ENCODE results near the gene SPINK4.

The SPINK4 gene

DNA sequence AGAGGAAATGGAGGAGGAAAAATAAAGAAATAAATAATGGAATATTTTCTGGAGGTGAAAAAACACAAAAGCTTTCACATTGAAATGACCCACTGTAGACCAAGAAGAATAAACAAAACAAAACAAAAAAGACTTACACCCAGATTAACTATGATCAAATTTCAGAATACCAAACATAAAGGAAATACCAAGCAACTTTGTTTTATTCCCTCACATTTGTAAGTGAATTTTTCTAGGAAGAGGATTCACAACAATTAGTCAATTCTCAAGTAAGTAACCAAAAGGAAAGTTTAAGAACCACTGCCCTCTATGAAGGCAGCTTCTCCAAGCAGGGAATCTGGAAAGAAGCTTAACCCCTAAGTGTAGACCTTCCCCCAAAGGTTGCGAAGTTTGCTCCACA is 43.2 kb upstream of the SPINK4 start:
- Histone ChIP-seq H3K9me2 (ENCODE audit: low read depth, low read length) (no peaks in the 10 kb centered on the region), H2AFZ (ENCODE audit: low read length) (no peak overlapping the region), H3K4me1 (ENCODE audit: insufficient read depth, low read length, severe bottlenecking) (no peaks in the 10 kb centered on the region), H3K27me3 (ENCODE audit: insufficient read depth, low read length) (no peaks in the 10 kb centered on the region; the same call in 1 of the 2 replicates), H3K27ac (ENCODE audit: low read depth, low read length, poor library complexity, severe bottlenecking) (no peak overlapping the region), H3K4me3 (ENCODE audit: low read depth, low read length, poor library complexity, severe bottlenecking) (no peak overlapping the region), H3K79me2 (ENCODE audit: insufficient read depth, low read length) (no peaks in the 10 kb centered on the region), H3F3A (ENCODE audit: insufficient read depth, low read length) (no peaks in the 10 kb centered on the region), H3K9me3 (ENCODE audit: low read length) (no peaks in the 10 kb centered on the region), H3K36me3 (ENCODE audit: insufficient read depth, low read length) (no peaks in the 10 kb centered on the region), H3K4me2 (ENCODE audit: low read length) (no peak overlapping the region), H4K20me1 (ENCODE audit: insufficient read depth, low read length) (no peaks in the 10 kb centered on the region), H3K9ac (ENCODE audit: low read length) (no peak overlapping the region)
- TF ChIP-seq EZH2 (IDR thresholded peaks at IDR 0.05; ENCODE audit: borderline replicate concordance, low read length): no peak
- TF ChIP-seq, protein P1, sequence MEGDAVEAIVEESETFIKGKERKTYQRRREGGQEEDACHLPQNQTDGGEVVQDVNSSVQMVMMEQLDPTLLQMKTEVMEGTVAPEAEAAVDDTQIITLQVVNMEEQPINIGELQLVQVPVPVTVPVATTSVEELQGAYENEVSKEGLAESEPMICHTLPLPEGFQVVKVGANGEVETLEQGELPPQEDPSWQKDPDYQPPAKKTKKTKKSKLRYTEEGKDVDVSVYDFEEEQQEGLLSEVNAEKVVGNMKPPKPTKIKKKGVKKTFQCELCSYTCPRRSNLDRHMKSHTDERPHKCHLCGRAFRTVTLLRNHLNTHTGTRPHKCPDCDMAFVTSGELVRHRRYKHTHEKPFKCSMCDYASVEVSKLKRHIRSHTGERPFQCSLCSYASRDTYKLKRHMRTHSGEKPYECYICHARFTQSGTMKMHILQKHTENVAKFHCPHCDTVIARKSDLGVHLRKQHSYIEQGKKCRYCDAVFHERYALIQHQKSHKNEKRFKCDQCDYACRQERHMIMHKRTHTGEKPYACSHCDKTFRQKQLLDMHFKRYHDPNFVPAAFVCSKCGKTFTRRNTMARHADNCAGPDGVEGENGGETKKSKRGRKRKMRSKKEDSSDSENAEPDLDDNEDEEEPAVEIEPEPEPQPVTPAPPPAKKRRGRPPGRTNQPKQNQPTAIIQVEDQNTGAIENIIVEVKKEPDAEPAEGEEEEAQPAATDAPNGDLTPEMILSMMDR (IDR thresholded peaks at IDR 0.05; ENCODE audit: low read length): no peak

GRCh38 chr9:33197279-33198152 is 42.5 kb upstream of the SPINK4 start:
- Histone ChIP-seq H3K4me1 (ENCODE audit: insufficient read depth, low read length, severe bottlenecking) (no peaks in the 10 kb centered on the region), H3K4me2 (ENCODE audit: low read length) (no peak overlapping the region), H3K9me3 (ENCODE audit: low read length) (no peaks in the 10 kb centered on the region), H3F3A (ENCODE audit: insufficient read depth, low read length) (no peaks in the 10 kb centered on the region), H3K9me2 (ENCODE audit: low read depth, low read length) (no peaks in the 10 kb centered on the region), H3K27me3 (ENCODE audit: insufficient read depth, low read length) (no peaks in the 10 kb centered on the region; the same call in 1 of the 2 replicates), H3K9ac (ENCODE audit: low read length) (no peak overlapping the region), H3K79me2 (ENCODE audit: insufficient read depth, low read length) (no peaks in the 10 kb centered on the region), H3K4me3 (ENCODE audit: low read depth, low read length, poor library complexity, severe bottlenecking) (no peak overlapping the region), H3K27ac (ENCODE audit: low read depth, low read length, poor library complexity, severe bottlenecking) (no peak overlapping the region), H2AFZ (ENCODE audit: low read length) (no peak overlapping the region), H4K20me1 (ENCODE audit: insufficient read depth, low read length) (no peaks in the 10 kb centered on the region), H3K36me3 (ENCODE audit: insufficient read depth, low read length) (no peaks in the 10 kb centered on the region)
- TF ChIP-seq EZH2 (IDR thresholded peaks at IDR 0.05; ENCODE audit: borderline replicate concordance, low read length): no peak

DNA sequence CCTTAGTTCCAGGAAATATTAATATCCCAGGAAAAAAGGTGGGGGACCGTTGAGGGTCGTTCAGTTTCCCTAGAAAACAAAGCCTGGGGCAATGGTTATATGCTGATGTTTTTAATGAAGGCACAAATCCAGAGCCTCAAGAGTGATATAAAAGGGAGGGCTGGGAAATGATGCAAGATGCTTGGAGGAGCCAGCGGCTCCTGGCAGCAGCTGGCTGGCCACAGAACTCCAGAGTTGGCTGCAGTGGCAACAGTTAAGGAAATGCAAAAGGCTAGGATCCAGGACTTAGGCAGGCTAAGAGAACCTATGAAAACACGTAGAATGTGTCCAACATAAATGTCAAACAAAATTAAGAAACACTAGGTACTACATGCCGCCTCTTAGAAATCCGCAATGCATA is 41.8 kb upstream of the SPINK4 start:
- no peaks in the 10 kb centered on the region for H3K9me3 ChIP-seq (ENCODE audit: low read length)
- no peaks in the 10 kb centered on the region for H4K20me1 ChIP-seq (ENCODE audit: insufficient read depth, low read length)
- no peak overlapping the region for H3K4me3 ChIP-seq (ENCODE audit: low read depth, low read length, poor library complexity, severe bottlenecking)
- H3K79me2 ChIP-seq (ENCODE audit: insufficient read depth, low read length): no peaks in the 10 kb centered on the region
- no peak overlapping the region for H3K4me2 ChIP-seq (ENCODE audit: low read length)
- no peaks in the 10 kb centered on the region for H3F3A ChIP-seq (ENCODE audit: insufficient read depth, low read length)
- H3K27ac ChIP-seq (ENCODE audit: low read depth, low read length, poor library complexity, severe bottlenecking): no peak overlapping the region
- no peak overlapping the region for H2AFZ ChIP-seq (ENCODE audit: low read length)
- no peaks in the 10 kb centered on the region for H3K9me2 ChIP-seq (ENCODE audit: low read depth, low read length)
- no peaks in the 10 kb centered on the region for H3K36me3 ChIP-seq (ENCODE audit: insufficient read depth, low read length)
- no peaks in the 10 kb centered on the region for H3K4me1 ChIP-seq (ENCODE audit: insufficient read depth, low read length, severe bottlenecking)
- H3K27me3 ChIP-seq (ENCODE audit: insufficient read depth, low read length): no peaks in the 10 kb centered on the region; the same call in 1 of the 2 replicates
- TF ChIP-seq EZH2 (IDR thresholded peaks at IDR 0.05; ENCODE audit: borderline replicate concordance, low read length): no peak
- TF ChIP-seq, protein P1 (IDR thresholded peaks at IDR 0.05; ENCODE audit: low read length): no peak
- H3K9ac ChIP-seq (ENCODE audit: low read length): no peak overlapping the region

All from OCI-LY1 (cell line).